Spinal cord (tissue), 10 donors: ENCODE results near the gene RHOC. TPM values are rescaled to one million over a fixed set of nuclear protein-coding genes. Genes with fewer than 3 reads are reported as not detected.

Experiments used
- DNase-seq, 6 donors: peaks; one replicate each; pipeline versions ENCODE4 v3.0.0 to v3.0.0-alpha.2; 2013 to 2015; ENCODE audit warnings: low spot score in 6 of 6, low read depth in 4 of 6
- H3K27ac ChIP-seq: one replicate; pipeline ENCODE4 v1.5.1; 2013; ENCODE audit warnings: low read depth, low read length, control low read depth
- H3K27me3 ChIP-seq: one replicate; pipeline ENCODE4 v1.6.1; 2013; ENCODE audit warnings: low read length; ENCODE audit not compliant: control insufficient read depth, insufficient read depth
- H3K36me3 ChIP-seq: one replicate; pipeline ENCODE4 v1.6.1; 2013; ENCODE audit warnings: low read length; ENCODE audit not compliant: control insufficient read depth, insufficient read depth
- H3K4me1 ChIP-seq: one replicate; pipeline ENCODE4 v1.6.1; 2013; ENCODE audit warnings: low read length; ENCODE audit not compliant: control insufficient read depth, insufficient read depth
- H3K4me3 ChIP-seq: one replicate; pipeline ENCODE4 v1.5.1; 2013; ENCODE audit warnings: low read depth, low read length, control low read depth
- H3K9me3 ChIP-seq: one replicate; pipeline ENCODE4 v1.6.1; 2013; ENCODE audit warnings: low read length; ENCODE audit not compliant: control insufficient read depth, insufficient read depth
- WGBS: methylation state at CpG from one replicate; pipeline ENCODE4 v1.1.5; 2013; ENCODE audit warnings: missing lambda C conversion rate; ENCODE audit not compliant: insufficient coverage; 5-methylcytosine and 5-hydroxymethylcytosine counted together
- polyA plus RNA-seq, 2 donors: library from polyadenylated mRNA; unstranded; fragments of 120-200 nt; gene quantifications; one replicate each; pipeline ENCODE4 v1.2.1, GENCODE V29; 2013; ENCODE audit not compliant: insufficient read length in 2 of 2
- total RNA-seq, 2 donors: library from RNA; depleted of rRNA in 1 of 2; stranded (reverse); fragments of 120-200 nt in 1 of 2; fragments of >200 nt in 1 of 2; gene quantifications; one replicate each; pipeline versions ENCODE4 v1.2.3 to v1.2.4, GENCODE V29; 2013 to 2014
- donor health status: healthy.

RHOC gene
- total and polyA plus RNA-seq, 4 donors = 96.7 to 282 (median 223) TPM

DNA sequence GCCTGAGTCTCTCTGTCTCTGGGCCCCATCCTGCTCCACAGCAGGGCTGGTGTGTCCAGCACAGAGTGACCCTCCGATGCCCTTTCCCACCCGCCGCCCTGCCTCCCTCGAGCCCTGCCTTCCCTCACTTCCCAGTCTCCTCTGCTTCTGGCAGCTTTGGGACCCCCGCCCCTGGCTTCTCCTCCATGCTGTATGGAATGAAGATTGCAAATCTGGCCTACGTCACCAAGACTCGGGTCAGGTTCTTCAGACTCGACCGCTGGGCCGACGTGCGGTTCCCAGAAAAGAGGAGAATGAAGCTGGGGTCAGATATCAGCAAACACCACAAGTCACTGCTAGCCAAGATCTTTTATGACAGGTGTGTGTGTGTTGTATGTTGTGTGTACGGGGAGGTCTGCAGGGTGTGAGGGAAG lies 18.1 kb downstream of the RHOC start:
- Histone ChIP-seq H3K27me3 (no peaks in the 10 kb centered on the region), H3K36me3 (peaks cover 48% of the 10 kb centered on the region), H3K4me3 (no peak overlapping the region), H3K27ac (peak overlapping the region; percentile 75), H3K9me3 (no peaks in the 10 kb centered on the region), H3K4me1 (peaks cover 7% of the 10 kb centered on the region)
- peak in 1 of 6 donors; percentile 59 for DNase-seq
- WGBS = 63% methylated on average over 8 of the region's 13 CpGs

DNA sequence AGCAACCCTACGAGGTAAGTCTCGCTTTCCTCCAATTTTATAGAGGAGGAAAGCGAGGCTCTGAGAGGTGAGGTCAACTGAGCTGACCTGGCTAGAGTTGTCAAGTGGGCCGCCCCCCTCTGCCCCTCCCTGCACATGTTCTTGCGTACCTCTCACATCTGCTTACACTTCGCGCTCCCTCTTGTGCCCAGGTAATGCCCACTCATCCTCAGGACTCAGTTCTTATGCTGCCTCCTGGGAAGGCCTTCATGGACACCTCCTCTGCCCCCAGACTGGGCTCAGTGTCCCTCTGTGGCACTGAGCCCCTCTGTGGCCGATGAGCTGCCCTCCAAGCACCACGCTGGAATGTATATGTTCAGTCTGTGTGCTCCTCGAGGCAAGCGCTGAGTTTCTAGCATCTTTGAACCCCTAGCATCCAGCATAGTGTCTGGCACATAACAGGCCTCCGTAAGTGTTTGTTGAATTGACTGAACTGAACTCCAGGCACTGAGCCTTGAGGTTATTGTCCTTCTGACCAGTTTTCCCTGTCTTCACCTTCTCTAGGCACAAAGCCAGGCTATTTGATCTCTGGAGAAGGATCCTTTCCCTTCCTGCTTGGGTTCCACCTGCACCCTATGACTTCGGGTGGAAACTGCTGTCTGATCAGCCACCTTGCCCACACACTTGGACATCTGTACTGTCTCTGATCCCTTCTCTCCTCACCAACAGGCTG lies 19.0 kb downstream of the RHOC start:
- no peak for DNase-seq
- H3K27ac ChIP-seq = peak overlapping the region; percentile 75

DNA sequence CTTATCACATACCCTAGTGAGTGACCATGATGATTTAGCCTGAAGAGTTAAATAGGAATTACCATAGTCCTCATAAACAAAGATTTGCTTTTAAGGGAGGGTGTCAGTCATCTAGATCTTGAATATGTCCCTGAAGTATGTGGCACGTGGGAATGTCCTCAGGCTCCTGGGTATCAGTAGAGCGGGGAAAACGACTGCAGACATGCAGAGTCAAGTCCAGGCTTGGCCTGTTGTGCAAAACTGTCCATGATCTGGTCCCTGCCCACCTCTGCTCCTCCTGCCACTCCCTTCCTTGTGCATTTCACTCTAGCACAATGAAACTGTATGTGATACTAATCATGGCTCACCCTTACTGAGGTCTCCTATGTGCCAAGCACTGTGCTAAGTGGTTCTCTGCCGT lies 19.6 kb downstream of the RHOC start:
- DNase-seq = no peak
- no peaks in the 10 kb centered on the region for H3K9me3 ChIP-seq
- H3K27ac ChIP-seq = peak overlapping the region; percentile 75
- H3K4me3 ChIP-seq = no peak overlapping the region
- no peaks in the 10 kb centered on the region for H3K27me3 ChIP-seq
- peaks cover 7% of the 10 kb centered on the region for H3K4me1 ChIP-seq
- WGBS = 87% methylated on average over 4 of the region's 4 CpGs
- H3K36me3 ChIP-seq = peaks cover 35% of the 10 kb centered on the region

More for the DNA sequence above, 19.0 kb downstream of the RHOC start:
- Histone ChIP-seq H3K4me3 (no peak overlapping the region), H3K9me3 (no peaks in the 10 kb centered on the region), H3K36me3 (peaks cover 40% of the 10 kb centered on the region), H3K27me3 (no peaks in the 10 kb centered on the region), H3K4me1 (peaks cover 7% of the 10 kb centered on the region)
- WGBS = 86% methylated on average over 9 of the region's 13 CpGs

DNA sequence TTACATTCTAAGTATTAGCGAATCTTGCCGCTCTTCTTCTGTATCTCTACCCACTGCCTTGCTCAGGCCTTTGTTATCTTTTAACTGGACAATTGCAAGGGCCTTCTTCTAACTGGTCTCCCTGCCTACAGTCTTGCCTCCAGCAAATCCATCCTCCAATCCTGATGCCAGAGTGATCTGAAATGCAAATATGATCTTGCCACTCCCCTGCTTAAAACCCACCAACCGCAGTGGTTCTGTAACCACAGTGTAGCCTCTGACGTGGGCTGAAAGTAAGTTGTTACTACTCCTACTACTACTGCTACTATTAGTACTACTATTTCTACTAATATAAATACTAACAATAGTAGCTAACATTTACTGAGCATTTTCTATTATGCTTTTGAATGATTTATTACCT lies 20.1 kb downstream of the RHOC start:
- Histone ChIP-seq H3K9me3 (no peaks in the 10 kb centered on the region), H3K27ac (no peak overlapping the region), H3K4me3 (no peak overlapping the region), H3K36me3 (peaks cover 29% of the 10 kb centered on the region), H3K4me1 (peaks cover 7% of the 10 kb centered on the region), H3K27me3 (no peaks in the 10 kb centered on the region)
- no peak for DNase-seq
- 95% methylated on average over 2 of the region's 4 CpGs for WGBS

DNA sequence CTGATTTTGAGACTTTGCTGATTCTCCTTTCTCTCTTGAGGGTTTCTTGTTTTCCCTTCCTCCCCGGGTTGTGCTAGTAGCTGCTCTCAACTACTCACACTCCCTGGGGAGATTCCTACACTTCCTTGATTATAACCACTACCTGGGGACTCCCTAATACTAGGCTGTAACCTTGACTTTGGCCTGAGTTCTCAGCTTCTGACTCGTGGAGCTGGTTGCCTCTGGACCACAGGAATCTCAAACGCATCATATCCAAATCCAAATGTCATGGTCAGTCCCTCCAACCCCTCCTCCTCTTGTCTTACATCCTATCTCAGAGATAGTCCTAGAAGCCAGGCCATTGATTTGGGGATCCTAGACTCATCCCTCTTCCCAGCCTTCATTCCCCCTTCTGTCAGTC lies 20.5 kb downstream of the RHOC start:
- DNase-seq = no peak
- no peak overlapping the region for H3K4me3 ChIP-seq
- peaks cover 7% of the 10 kb centered on the region for H3K4me1 ChIP-seq
- no peaks in the 10 kb centered on the region for H3K9me3 ChIP-seq
- no peaks in the 10 kb centered on the region for H3K27me3 ChIP-seq
- H3K27ac ChIP-seq = no peak overlapping the region
- peaks cover 25% of the 10 kb centered on the region for H3K36me3 ChIP-seq
- WGBS = 79% methylated on average over 3 of the region's 3 CpGs

DNA sequence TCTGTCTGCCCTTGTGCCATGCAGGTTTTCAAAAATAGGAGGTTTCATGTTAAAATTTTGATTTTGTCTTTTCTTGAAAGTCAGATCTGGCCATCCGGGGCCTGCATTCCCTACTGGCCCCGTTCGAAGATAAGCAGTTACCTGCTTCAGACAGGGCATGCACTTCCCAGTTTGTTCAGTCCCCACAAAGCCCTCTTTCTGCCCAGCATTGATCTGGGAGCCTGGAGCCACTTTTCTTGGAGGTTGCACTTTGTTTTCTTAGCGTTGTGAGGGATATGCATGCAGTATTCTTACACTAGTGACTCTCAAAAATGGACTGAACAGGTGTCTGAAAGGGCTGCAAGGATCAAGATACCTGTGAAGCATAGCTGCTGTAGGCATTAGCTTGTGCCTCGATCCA lies 21.0 kb downstream of the RHOC start:
- Histone ChIP-seq H3K27me3 (no peaks in the 10 kb centered on the region), H3K4me3 (no peak overlapping the region), H3K36me3 (peaks cover 24% of the 10 kb centered on the region), H3K4me1 (peaks cover 7% of the 10 kb centered on the region), H3K27ac (no peak overlapping the region), H3K9me3 (no peaks in the 10 kb centered on the region)
- WGBS = 95% methylated on average over 4 of the region's 5 CpGs
- no peak for DNase-seq

DNA sequence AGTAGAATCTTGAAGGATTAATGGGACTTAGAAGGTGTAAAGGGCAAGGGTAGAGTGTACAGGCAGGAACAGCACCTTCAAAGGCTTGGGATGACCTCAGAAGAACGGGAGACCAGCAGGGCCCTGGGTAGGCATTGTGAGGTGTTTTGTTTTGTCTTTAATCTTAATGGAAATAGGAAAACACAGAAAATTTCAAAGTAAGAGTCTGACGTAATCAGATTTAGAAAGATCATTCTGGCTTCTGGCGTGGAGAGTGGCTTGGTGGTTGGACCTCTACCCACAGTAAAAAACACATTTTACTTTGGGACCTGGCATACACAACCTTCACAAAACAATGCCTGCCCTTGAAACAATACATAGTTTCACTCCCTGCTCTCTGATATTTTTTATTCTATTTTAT lies 28.3 kb downstream of the RHOC start:
- no peaks in the 10 kb centered on the region for H3K9me3 ChIP-seq
- no peaks in the 10 kb centered on the region for H3K27me3 ChIP-seq
- peaks cover 10% of the 10 kb centered on the region for H3K4me1 ChIP-seq
- H3K36me3 ChIP-seq = no peaks in the 10 kb centered on the region
- no peak overlapping the region for H3K27ac ChIP-seq
- no peak for DNase-seq
- H3K4me3 ChIP-seq = no peak overlapping the region
- WGBS = 80% methylated on average over 1 of the region's 3 CpGs

DNA sequence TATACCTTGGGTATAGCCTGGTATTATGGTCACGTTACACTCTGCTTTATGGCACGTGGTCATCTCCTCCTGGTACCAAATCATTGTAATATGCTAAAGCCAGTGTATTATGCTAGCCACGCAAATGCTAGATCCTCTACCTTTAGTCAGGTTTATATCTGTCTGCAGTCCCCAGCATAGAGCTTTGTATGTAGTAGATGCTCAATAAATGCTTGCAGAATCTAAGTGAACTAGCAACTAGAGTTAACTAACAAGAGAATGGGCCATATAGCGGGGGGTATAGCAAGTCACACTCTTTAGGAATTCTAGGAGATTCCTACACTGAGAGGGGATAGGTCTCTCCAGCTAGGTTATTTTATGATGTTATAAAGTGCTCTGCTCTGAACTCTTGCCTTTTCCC lies 29.4 kb downstream of the RHOC start:
- no peaks in the 10 kb centered on the region for H3K9me3 ChIP-seq
- no peak for DNase-seq
- H3K27me3 ChIP-seq = no peaks in the 10 kb centered on the region
- H3K4me3 ChIP-seq = no peak overlapping the region
- no peaks in the 10 kb centered on the region for H3K36me3 ChIP-seq
- WGBS = 80% methylated on average over 1 of the region's 4 CpGs
- peaks cover 10% of the 10 kb centered on the region for H3K4me1 ChIP-seq
- H3K27ac ChIP-seq = no peak overlapping the region

DNA sequence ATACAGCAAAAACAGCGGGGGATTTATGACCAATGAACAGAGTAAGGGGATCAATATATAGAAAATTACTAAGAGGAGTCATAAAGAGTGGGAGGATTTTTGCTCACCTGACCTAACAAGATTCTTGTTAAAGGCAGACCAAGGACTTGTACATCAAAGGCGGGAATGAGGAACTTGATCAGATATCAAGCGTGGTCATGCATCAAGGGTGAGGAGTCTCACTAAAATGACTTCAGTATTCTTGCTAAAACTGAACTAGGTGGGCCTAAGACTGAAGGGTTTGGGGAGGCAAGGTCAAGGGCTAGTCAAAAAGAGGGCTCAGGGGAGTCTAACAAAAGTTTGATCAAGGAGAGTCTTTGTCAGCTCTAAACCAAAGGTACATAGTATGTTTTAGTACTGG lies 30.4 kb downstream of the RHOC start:
- H3K36me3 ChIP-seq = no peaks in the 10 kb centered on the region
- no peak overlapping the region for H3K4me3 ChIP-seq
- 100% methylated on average over 2 of the region's 3 CpGs for WGBS
- no peaks in the 10 kb centered on the region for H3K9me3 ChIP-seq
- no peaks in the 10 kb centered on the region for H3K27me3 ChIP-seq
- DNase-seq = no peak
- peaks cover 10% of the 10 kb centered on the region for H3K4me1 ChIP-seq
- no peak overlapping the region for H3K27ac ChIP-seq

DNA sequence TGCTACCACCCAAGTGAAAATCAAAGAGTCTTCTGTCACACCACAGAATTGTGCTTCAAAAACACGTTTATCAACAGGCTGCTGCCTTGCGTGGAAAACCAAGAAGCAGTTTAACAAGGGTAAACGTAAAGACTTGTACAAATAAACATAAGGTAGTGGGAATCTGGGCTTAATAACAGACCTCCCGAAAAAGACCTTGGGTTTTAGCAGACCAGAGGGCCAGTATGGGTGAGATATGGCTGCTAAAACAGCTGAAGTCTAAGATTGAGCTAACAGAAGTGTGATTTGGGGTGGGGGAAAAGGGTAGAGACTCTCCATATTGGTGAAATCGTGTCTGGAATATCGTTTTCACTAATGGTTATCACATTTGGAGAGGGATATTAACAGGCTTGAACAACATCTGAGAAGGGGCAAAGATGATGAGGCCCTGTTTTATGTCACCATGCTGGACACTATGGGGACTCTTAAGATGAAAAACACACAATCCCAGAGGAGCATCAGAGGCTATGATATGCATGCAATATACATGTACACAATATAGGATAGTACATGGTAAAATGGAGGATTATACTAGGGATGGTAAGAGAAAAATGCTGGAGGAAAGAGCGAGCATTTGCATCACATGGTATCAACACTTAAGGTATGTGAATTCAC lies 31.1 kb downstream of the RHOC start:
- WGBS = 41% methylated on average over 5 of the region's 7 CpGs
- peak overlapping the region; percentile 86 for H3K27ac ChIP-seq

More for the DNA sequence above, 31.1 kb downstream of the RHOC start:
- Histone ChIP-seq H3K27me3 (no peaks in the 10 kb centered on the region), H3K9me3 (no peaks in the 10 kb centered on the region), H3K4me1 (peaks cover 10% of the 10 kb centered on the region), H3K36me3 (no peaks in the 10 kb centered on the region), H3K4me3 (peak overlapping the region; percentile 83)
- DNase-seq = no peak
